Measurements from ENCODE around the gene HRAS.

DNA sequence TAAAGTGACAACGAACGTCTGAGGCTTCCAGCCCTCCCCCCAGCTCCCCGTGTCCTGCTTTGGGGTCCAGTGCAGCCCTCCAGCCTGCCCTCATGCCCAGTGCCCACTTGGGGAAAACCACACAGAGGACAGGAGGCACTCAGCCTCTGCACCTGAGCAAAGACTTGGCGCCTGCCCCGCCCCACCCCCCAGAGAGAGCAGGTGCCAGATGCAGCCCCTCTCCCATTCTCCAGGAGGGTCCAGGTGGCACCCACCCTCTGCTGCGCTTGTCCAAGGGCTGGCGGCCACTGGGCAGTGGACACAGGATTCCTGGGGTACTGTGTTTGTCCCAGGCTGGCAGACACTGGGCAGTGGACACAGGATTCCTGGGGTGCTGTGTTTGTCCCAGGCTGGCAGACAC, 44.0 kb downstream of the HRAS start:
- TF ChIP-seq MXI1 (IDR thresholded peaks at IDR 0.05; ENCODE audit: low read depth, low read length) (no peak), CTCF (IDR thresholded peaks at IDR 0.05) (no peak)
